ENCODE results near the gene RABAC1. TPM values are rescaled to one million over a fixed set of nuclear protein-coding genes. Genes with fewer than 3 reads are reported as not detected.

Gene RABAC1
- polyA plus RNA-seq, 1 experiment: 149 TPM

- no peak for DNase-seq (ENCODE audit: low read depth, low spot score)
- Histone ChIP-seq H3K27me3 (ENCODE audit: control insufficient read depth, insufficient read depth, low read length) (peaks cover 64% of the 10 kb centered on the region), H3K4me3 (ENCODE audit: low read depth, low read length) (no peak overlapping the region), H3K27ac (ENCODE audit: low read depth, low read length) (no peak overlapping the region), H3K9me3 (ENCODE audit: control insufficient read depth, insufficient read depth, low read length) (peaks cover 8% of the 10 kb centered on the region)
- ChIA-PET POLR2A (no interaction called here), CTCF (no interaction called here)
- no peak for TF ChIP-seq CTCF (IDR thresholded peaks at IDR 0.05; ENCODE audit: low read depth, low read length)
Observed at GRCh38 chr19:41921577-41922576, 37.2 kb downstream of the RABAC1 start.

GRCh38 chr19:41920882-41921576 is 38.1 kb downstream of the RABAC1 start:
- peaks cover 65% of the 10 kb centered on the region for H3K27me3 ChIP-seq (ENCODE audit: control insufficient read depth, insufficient read depth, low read length)
- H3K4me3 ChIP-seq (ENCODE audit: low read depth, low read length): no peak overlapping the region
- ChIA-PET CTCF (no interaction called here), POLR2A (no interaction called here)
- H3K27ac ChIP-seq (ENCODE audit: low read depth, low read length): no peak overlapping the region
- no peak for DNase-seq (ENCODE audit: low read depth, low spot score)
- TF ChIP-seq CTCF (IDR thresholded peaks at IDR 0.05; ENCODE audit: low read depth, low read length): no peak
- peaks cover 5% of the 10 kb centered on the region for H3K9me3 ChIP-seq (ENCODE audit: control insufficient read depth, insufficient read depth, low read length)

- no peak for TF ChIP-seq CTCF (IDR thresholded peaks at IDR 0.05; ENCODE audit: low read depth, low read length)
- POLR2A ChIA-PET: no interaction called here
- no peak overlapping the region for H3K27ac ChIP-seq (ENCODE audit: low read depth, low read length)
- CTCF ChIA-PET: no interaction called here
- no peak for DNase-seq (ENCODE audit: low read depth, low spot score)
- H3K27me3 ChIP-seq (ENCODE audit: control insufficient read depth, insufficient read depth, low read length): peaks cover 69% of the 10 kb centered on the region
- no peak overlapping the region for H3K4me3 ChIP-seq (ENCODE audit: low read depth, low read length)
- peaks cover 5% of the 10 kb centered on the region for H3K9me3 ChIP-seq (ENCODE audit: control insufficient read depth, insufficient read depth, low read length)
Observed at GRCh38 chr19:41919948-41920712, 39.0 kb downstream of the RABAC1 start.

GRCh38 chr19:41918653-41919244 is 40.4 kb downstream of the RABAC1 start:
- TF ChIP-seq CTCF (IDR thresholded peaks at IDR 0.05; ENCODE audit: low read depth, low read length): no peak

More at GRCh38 chr19:41918653-41919244, 40.4 kb downstream of the RABAC1 start:
- Histone ChIP-seq H3K4me3 (ENCODE audit: low read depth, low read length) (no peak overlapping the region), H3K9me3 (ENCODE audit: control insufficient read depth, insufficient read depth, low read length) (peaks cover 5% of the 10 kb centered on the region), H3K27ac (ENCODE audit: low read depth, low read length) (no peak overlapping the region), H3K27me3 (ENCODE audit: control insufficient read depth, insufficient read depth, low read length) (peaks cover 77% of the 10 kb centered on the region)
- ChIA-PET CTCF (no interaction called here), POLR2A (interaction anchor here (0.9 kb wide), 1 partner anchor 10 kb away, joined by 3 read pairs; no protein-coding TSS in a partner anchor)
- DNase-seq (ENCODE audit: low read depth, low spot score): no peak

Data from AG04450 (cell line).